Neural crest cell (in vitro differentiated cells): ENCODE measurements around the gene ENGASE. TPM values are rescaled to one million over a fixed set of nuclear protein-coding genes. Genes with fewer than 3 reads are reported as not detected.

Source experiments
- DNase-seq: peaks from one replicate; pipeline ENCODE4 v3.0.0; 2021; ENCODE audit warnings: low read depth, mixed read lengths, low spot score
- H3K27ac Mint-ChIP-seq: one replicate; pipeline ENCODE4 v1.8.0; 2021; ENCODE audit warnings: mild to moderate bottlenecking, mixed read lengths; ENCODE audit not compliant: unreplicated experiment
- H3K27me3 Mint-ChIP-seq: 2 replicates; pipeline ENCODE4 v1.8.0; 2021; ENCODE audit warnings: low read depth, mild to moderate bottlenecking, mixed read lengths
- H3K36me3 Mint-ChIP-seq: 2 replicates; pipeline ENCODE4 v1.8.0; 2021; ENCODE audit warnings: low read depth, mild to moderate bottlenecking, mixed read lengths
- H3K4me1 Mint-ChIP-seq: 2 replicates; pipeline ENCODE4 v1.8.0; 2021; ENCODE audit warnings: mixed read lengths
- H3K4me3 Mint-ChIP-seq: one replicate; pipeline ENCODE4 v1.8.0; 2021; ENCODE audit warnings: mild to moderate bottlenecking, mixed read lengths
- H3K9me3 Mint-ChIP-seq: 2 replicates; pipeline ENCODE4 v1.8.0; 2021; ENCODE audit warnings: mixed read lengths
- CTCF ChIP-seq: fragments of 200-600 bp; sonication (generic); conservative IDR thresholded peaks from 2 replicates; pipeline ENCODE4 v1.5.0; 2021; ENCODE audit warnings: antibody characterized with exemption, mild to moderate bottlenecking
- total RNA-seq: library from RNA; stranded (reverse); gene quantifications from 2 replicates; pipeline ENCODE4 v1.2.1, GENCODE V29; 2021

Gene ENGASE
- total RNA-seq, 1 donor from 2014 or later, result 52.6 TPM

DNA sequence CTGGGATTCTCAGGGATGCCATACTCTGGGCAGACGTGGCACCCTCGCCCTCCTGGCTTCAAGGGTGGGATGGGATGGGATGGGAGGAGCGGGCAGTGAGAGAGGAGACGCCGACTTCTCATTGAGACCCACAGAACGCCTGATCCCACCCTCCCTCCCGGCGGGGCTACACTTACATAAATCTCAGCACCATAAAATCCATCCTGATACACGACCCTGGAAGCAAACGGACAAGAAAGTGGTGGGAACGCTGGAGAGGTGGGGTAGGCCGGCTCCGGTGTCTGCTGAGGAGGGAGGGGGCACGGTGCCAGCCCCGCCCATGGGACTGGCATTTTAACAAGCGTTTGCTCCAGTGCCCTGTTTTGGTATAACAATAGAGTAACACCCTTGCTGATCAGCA, 21.9 kb downstream of the ENGASE start:
- H3K9me3 Mint-ChIP-seq, result no peaks in the 10 kb centered on the region
- H3K4me3 Mint-ChIP-seq, result no peak overlapping the region
- DNase-seq, result no peak
- H3K36me3 Mint-ChIP-seq, result no peaks in the 10 kb centered on the region
- no peak for TF ChIP-seq CTCF
- peaks cover 4% of the 10 kb centered on the region for H3K4me1 Mint-ChIP-seq
- no peak overlapping the region for H3K27ac Mint-ChIP-seq
- H3K27me3 Mint-ChIP-seq, result no peaks in the 10 kb centered on the region

DNA sequence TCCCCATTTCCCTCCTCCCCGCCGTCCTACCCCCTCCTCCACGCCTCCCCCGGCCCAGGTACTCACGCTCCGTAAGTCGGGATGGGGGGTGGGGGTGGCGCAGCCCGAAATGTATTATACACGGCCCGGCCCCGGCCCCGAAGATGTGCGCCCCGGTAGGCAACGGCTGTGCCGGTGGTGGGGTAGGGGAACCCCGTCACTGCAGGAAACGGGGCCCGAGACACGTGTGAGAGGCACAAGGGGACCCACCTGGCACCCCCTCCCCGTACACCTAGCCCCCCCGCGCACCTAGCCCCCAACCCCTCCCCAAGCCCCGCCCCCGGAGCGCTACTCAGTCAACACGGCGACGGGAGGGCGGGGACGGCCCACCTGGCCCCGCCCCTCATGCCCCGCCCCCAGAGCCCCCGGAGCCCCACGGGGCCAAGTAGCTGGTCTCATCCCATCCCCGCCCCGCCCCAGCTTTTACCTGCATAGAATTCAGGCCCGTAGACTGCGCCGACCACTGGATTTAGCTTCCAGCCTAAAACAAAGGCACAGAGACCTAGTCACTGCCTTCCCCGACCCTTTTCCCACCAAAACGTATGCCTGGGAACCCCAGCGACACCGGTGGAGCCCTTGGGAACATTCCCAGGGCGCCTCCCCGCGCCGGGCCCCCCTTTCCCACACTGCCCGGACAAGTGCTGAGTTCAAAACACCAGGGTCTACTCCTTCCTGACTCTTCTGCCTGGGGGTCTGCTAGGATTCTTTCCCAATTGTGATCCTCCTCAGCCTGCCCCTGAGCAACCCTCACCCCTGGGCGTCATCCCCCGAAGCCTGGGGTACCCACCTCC, 22.8 kb downstream of the ENGASE start:
- H3K4me1 Mint-ChIP-seq, result peaks cover under 1% of the 10 kb centered on the region
- H3K36me3 Mint-ChIP-seq, result no peaks in the 10 kb centered on the region
- H3K4me3 Mint-ChIP-seq, result no peak overlapping the region
- DNase-seq, result no peak
- H3K9me3 Mint-ChIP-seq, result no peaks in the 10 kb centered on the region
- no peaks in the 10 kb centered on the region for H3K27me3 Mint-ChIP-seq
- no peak for TF ChIP-seq CTCF
- H3K27ac Mint-ChIP-seq, result no peak overlapping the region

DNA sequence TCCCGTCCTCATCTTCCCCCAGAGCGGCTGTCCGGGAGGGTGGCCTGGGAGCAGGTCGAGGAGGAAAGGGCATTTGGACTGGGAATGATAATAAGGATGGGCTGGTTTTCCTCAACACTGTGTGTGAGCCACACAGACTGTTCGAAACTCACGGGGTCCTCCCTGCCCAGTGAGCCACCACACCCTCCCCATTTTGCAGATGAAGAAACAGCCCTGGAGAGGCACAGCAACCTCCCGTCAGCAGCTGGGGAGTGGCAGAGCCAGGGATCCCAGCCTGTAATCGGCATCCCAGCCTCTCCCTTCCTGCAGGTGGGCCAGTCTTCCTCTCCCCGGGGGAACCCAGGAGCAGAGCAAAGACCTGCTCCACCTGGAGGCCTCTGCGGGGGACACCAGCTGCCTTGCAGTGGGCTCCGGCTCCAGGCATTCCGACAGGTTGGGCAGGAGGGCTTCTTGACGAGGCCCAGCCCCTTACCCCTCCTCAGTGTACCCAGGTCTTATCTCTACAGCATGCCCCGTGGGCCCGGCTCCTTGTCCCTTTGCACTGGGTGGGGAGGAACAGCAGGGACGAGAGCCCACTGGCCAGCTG, 23.8 kb downstream of the ENGASE start:
- H3K4me1 Mint-ChIP-seq, result no peaks in the 10 kb centered on the region
- no peak for DNase-seq
- H3K36me3 Mint-ChIP-seq, result no peaks in the 10 kb centered on the region
- H3K9me3 Mint-ChIP-seq, result no peaks in the 10 kb centered on the region
- no peaks in the 10 kb centered on the region for H3K27me3 Mint-ChIP-seq
- no peak overlapping the region for H3K4me3 Mint-ChIP-seq
- H3K27ac Mint-ChIP-seq, result peak overlapping the region; percentile 75
- TF ChIP-seq CTCF, result no peak

GRCh38 chr17:79100405-79100804, 25.8 kb downstream of the ENGASE start:
- no peaks in the 10 kb centered on the region for H3K27me3 Mint-ChIP-seq
- H3K27ac Mint-ChIP-seq, result no peak overlapping the region
- H3K9me3 Mint-ChIP-seq, result no peaks in the 10 kb centered on the region
- no peak for TF ChIP-seq CTCF
- H3K4me1 Mint-ChIP-seq, result no peaks in the 10 kb centered on the region
- no peaks in the 10 kb centered on the region for H3K36me3 Mint-ChIP-seq
- DNase-seq, result no peak
- H3K4me3 Mint-ChIP-seq, result no peak overlapping the region

DNA sequence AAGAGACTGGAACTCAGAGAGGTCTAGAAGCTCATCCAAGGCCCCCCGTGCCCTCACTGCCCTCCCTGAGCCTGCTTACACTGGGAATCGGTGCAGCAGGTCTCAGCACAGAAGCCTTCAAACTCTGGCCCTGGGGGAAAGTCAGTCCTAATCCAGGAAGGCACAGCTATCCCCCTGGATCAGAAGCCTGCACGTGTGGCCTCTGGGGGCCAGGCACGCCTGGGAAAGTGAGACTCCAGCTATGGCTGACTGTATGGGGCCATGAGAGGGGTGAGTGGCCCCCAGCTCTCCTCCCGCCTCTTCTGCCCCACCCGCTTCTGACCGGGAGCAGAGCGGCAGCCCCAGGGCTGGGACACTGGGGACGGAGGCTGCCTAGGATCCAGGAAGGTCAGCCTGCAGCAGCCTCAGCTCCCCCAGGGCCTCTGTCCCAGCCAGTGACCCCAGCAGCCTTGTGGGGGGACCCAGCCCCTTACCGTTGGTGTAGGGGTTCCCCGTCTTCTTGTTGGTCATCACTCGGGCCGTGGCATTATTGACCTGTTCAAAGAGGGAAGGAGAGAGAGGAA, 26.6 kb downstream of the ENGASE start:
- DNase-seq, result no peak
- H3K36me3 Mint-ChIP-seq, result no peaks in the 10 kb centered on the region
- no peak overlapping the region for H3K27ac Mint-ChIP-seq

More for the DNA sequence above, 26.6 kb downstream of the ENGASE start:
- Mint-ChIP-seq H3K9me3 (no peaks in the 10 kb centered on the region), H3K27me3 (no peaks in the 10 kb centered on the region), H3K4me3 (no peak overlapping the region), H3K4me1 (no peaks in the 10 kb centered on the region)
- no peak for TF ChIP-seq CTCF
